ENCODE measurements around the gene RNF222. TPM values are rescaled to one million over a fixed set of nuclear protein-coding genes. Genes with fewer than 3 reads are reported as not detected.

The RNF222 gene
- total RNA-seq, 1 donor from 2014 or later: not detected

DNA sequence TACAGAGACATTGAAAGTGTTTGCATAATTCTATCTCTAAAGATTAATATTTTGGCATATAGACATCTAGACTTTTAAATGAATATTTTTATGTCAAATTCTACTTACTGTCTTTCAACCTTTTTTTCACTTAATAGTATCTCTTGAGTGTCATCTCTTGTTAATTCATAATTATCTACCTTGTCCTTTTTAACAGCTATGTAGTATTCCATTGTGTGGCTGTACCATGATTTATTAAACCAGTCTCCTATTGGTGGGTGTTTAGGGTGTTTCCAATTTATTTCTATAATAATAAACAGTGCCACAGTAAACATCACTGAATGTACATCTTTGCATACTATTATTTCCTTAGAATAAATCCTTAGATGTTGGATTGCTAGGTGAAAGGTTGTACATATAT lies 16.3 kb upstream of the RNF222 start:
- no peak overlapping the region for H3K9ac ChIP-seq (ENCODE audit: low read depth in 1 of 3, low read length in 3 of 3)
- peaks cover 0 to 3% (median 0%) of the 10 kb centered on the region in 3 donors for H3K27me3 ChIP-seq (ENCODE audit: control insufficient read depth in 3 of 3, insufficient read depth in 3 of 3, low read length in 3 of 3)
- H3K4me1 ChIP-seq (ENCODE audit: control insufficient read depth in 3 of 3, insufficient read depth in 3 of 3, low read length in 3 of 3): peaks cover 0 to 3% (median 2%) of the 10 kb centered on the region in 3 donors
- H3K4me3 ChIP-seq (ENCODE audit: low read length in 3 of 3): no peak overlapping the region
- H3K36me3 ChIP-seq (ENCODE audit: control insufficient read depth in 3 of 3, insufficient read depth in 3 of 3, low read length in 3 of 3): no peaks in the 10 kb centered on the region
- no peaks in the 10 kb centered on the region for H3K9me3 ChIP-seq (ENCODE audit: control insufficient read depth in 3 of 3, low read length in 3 of 3)
- H3K27ac ChIP-seq (ENCODE audit: low read depth, low read length): no peak overlapping the region

- H3K9me3 ChIP-seq (ENCODE audit: control insufficient read depth in 3 of 3, low read length in 3 of 3): no peaks in the 10 kb centered on the region
- H3K27ac ChIP-seq (ENCODE audit: low read depth, low read length): no peak overlapping the region
- H3K4me1 ChIP-seq (ENCODE audit: control insufficient read depth in 3 of 3, insufficient read depth in 3 of 3, low read length in 3 of 3): peaks cover 0 to 3% (median 2%) of the 10 kb centered on the region in 3 donors
- H3K36me3 ChIP-seq (ENCODE audit: control insufficient read depth in 3 of 3, insufficient read depth in 3 of 3, low read length in 3 of 3): no peaks in the 10 kb centered on the region
- peaks cover 0 to 3% (median 2%) of the 10 kb centered on the region in 3 donors for H3K27me3 ChIP-seq (ENCODE audit: control insufficient read depth in 3 of 3, insufficient read depth in 3 of 3, low read length in 3 of 3)
- H3K4me3 ChIP-seq (ENCODE audit: low read length in 3 of 3): no peak overlapping the region
- no peak overlapping the region for H3K9ac ChIP-seq (ENCODE audit: low read depth in 1 of 3, low read length in 3 of 3)
These were observed 15.7 kb upstream of the RNF222 start for GRCh38 chr17:8413328-8413727.

- no peak overlapping the region for H3K27ac ChIP-seq (ENCODE audit: low read depth, low read length)
- peaks cover 0 to 3% (median 0%) of the 10 kb centered on the region in 3 donors for H3K27me3 ChIP-seq (ENCODE audit: control insufficient read depth in 3 of 3, insufficient read depth in 3 of 3, low read length in 3 of 3)
- H3K4me1 ChIP-seq (ENCODE audit: control insufficient read depth in 3 of 3, insufficient read depth in 3 of 3, low read length in 3 of 3): peaks cover 0 to 3% (median 2%) of the 10 kb centered on the region in 3 donors
- H3K9ac ChIP-seq (ENCODE audit: low read depth in 1 of 3, low read length in 3 of 3): no peak overlapping the region
- H3K36me3 ChIP-seq (ENCODE audit: control insufficient read depth in 3 of 3, insufficient read depth in 3 of 3, low read length in 3 of 3): no peaks in the 10 kb centered on the region
- no peaks in the 10 kb centered on the region for H3K9me3 ChIP-seq (ENCODE audit: control insufficient read depth in 3 of 3, low read length in 3 of 3)
- H3K4me3 ChIP-seq (ENCODE audit: low read length in 3 of 3): no peak overlapping the region
These were observed 14.5 kb upstream of the RNF222 start for GRCh38 chr17:8412089-8412488.

GRCh38 chr17:8410883-8411238 lies 13.2 kb upstream of the RNF222 start:
- Histone ChIP-seq H3K4me3 (ENCODE audit: low read length in 3 of 3) (no peak overlapping the region), H3K36me3 (ENCODE audit: control insufficient read depth in 3 of 3, insufficient read depth in 3 of 3, low read length in 3 of 3) (no peaks in the 10 kb centered on the region), H3K4me1 (ENCODE audit: control insufficient read depth in 3 of 3, insufficient read depth in 3 of 3, low read length in 3 of 3) (peaks cover 0 to 3% (median 2%) of the 10 kb centered on the region in 3 donors), H3K9ac (ENCODE audit: low read depth in 1 of 3, low read length in 3 of 3) (no peak overlapping the region), H3K27ac (ENCODE audit: low read depth, low read length) (no peak overlapping the region), H3K9me3 (ENCODE audit: control insufficient read depth in 3 of 3, low read length in 3 of 3) (no peaks in the 10 kb centered on the region), H3K27me3 (ENCODE audit: control insufficient read depth in 3 of 3, insufficient read depth in 3 of 3, low read length in 3 of 3) (peaks cover 0 to 4% (median 0%) of the 10 kb centered on the region in 3 donors)

GRCh38 chr17:8409966-8410882 lies 12.6 kb upstream of the RNF222 start:
- Histone ChIP-seq H3K9ac (ENCODE audit: low read depth in 1 of 3, low read length in 3 of 3) (peak overlapping the region in 1 of 3 donors; percentile 17), H3K4me3 (ENCODE audit: low read length in 3 of 3) (peak overlapping the region in 1 of 3 donors; percentile 44), H3K9me3 (ENCODE audit: control insufficient read depth in 3 of 3, low read length in 3 of 3) (no peaks in the 10 kb centered on the region), H3K4me1 (ENCODE audit: control insufficient read depth in 3 of 3, insufficient read depth in 3 of 3, low read length in 3 of 3) (peaks cover 0 to 3% (median 2%) of the 10 kb centered on the region in 3 donors), H3K36me3 (ENCODE audit: control insufficient read depth in 3 of 3, insufficient read depth in 3 of 3, low read length in 3 of 3) (no peaks in the 10 kb centered on the region), H3K27me3 (ENCODE audit: control insufficient read depth in 3 of 3, insufficient read depth in 3 of 3, low read length in 3 of 3) (peaks cover 3 to 9% (median 5%) of the 10 kb centered on the region in 3 donors), H3K27ac (ENCODE audit: low read depth, low read length) (no peak overlapping the region)

- no peak overlapping the region for H3K27ac ChIP-seq (ENCODE audit: low read depth, low read length)
- peaks cover 3 to 12% (median 8%) of the 10 kb centered on the region in 3 donors for H3K27me3 ChIP-seq (ENCODE audit: control insufficient read depth in 3 of 3, insufficient read depth in 3 of 3, low read length in 3 of 3)
- H3K4me1 ChIP-seq (ENCODE audit: control insufficient read depth in 3 of 3, insufficient read depth in 3 of 3, low read length in 3 of 3): peaks cover 0 to 3% (median 2%) of the 10 kb centered on the region in 3 donors
- no peak overlapping the region for H3K4me3 ChIP-seq (ENCODE audit: low read length in 3 of 3)
- H3K36me3 ChIP-seq (ENCODE audit: control insufficient read depth in 3 of 3, insufficient read depth in 3 of 3, low read length in 3 of 3): no peaks in the 10 kb centered on the region
- no peaks in the 10 kb centered on the region for H3K9me3 ChIP-seq (ENCODE audit: control insufficient read depth in 3 of 3, low read length in 3 of 3)
- no peak overlapping the region for H3K9ac ChIP-seq (ENCODE audit: low read depth in 1 of 3, low read length in 3 of 3)
These were observed 10.7 kb upstream of the RNF222 start for GRCh38 chr17:8408371-8408770.

- Histone ChIP-seq H3K27ac (ENCODE audit: low read depth, low read length) (no peak overlapping the region), H3K36me3 (ENCODE audit: control insufficient read depth in 3 of 3, insufficient read depth in 3 of 3, low read length in 3 of 3) (no peaks in the 10 kb centered on the region), H3K9ac (ENCODE audit: low read depth in 1 of 3, low read length in 3 of 3) (no peak overlapping the region), H3K27me3 (ENCODE audit: control insufficient read depth in 3 of 3, insufficient read depth in 3 of 3, low read length in 3 of 3) (peaks cover 3 to 12% (median 8%) of the 10 kb centered on the region in 3 donors), H3K4me1 (ENCODE audit: control insufficient read depth in 3 of 3, insufficient read depth in 3 of 3, low read length in 3 of 3) (peaks cover 0 to 3% (median 2%) of the 10 kb centered on the region in 3 donors), H3K4me3 (ENCODE audit: low read length in 3 of 3) (no peak overlapping the region), H3K9me3 (ENCODE audit: control insufficient read depth in 3 of 3, low read length in 3 of 3) (no peaks in the 10 kb centered on the region)
These were observed 8.5 kb upstream of the RNF222 start for GRCh38 chr17:8406174-8406573.

DNA sequence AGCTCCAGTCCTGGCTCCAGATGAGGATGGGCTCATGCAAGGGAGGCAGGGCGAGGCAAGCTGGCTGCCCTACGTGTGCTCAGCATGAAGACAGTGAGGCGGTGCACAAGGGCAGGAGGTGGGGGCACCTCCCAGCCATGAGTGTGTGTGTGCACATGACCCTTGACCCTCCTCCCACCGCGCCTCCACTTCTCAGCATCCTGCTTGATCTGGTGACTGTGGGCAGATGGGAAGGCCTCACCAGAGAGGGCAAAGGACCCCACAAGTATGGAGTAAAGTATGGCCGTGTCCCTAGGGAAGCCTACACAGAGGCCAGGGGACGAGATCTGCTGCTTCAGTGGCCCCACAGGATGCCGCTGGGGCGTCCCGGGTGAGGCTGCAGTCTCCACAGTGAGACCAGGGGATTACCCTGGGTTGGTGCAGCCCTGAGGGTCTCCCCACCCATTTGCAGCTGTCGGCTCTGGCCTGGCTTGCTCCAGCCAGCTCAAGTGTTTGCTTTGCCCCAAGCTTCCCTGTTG lies 7.9 kb upstream of the RNF222 start:
- Histone ChIP-seq H3K4me3 (ENCODE audit: low read length in 3 of 3) (no peak overlapping the region), H3K36me3 (ENCODE audit: control insufficient read depth in 3 of 3, insufficient read depth in 3 of 3, low read length in 3 of 3) (no peaks in the 10 kb centered on the region), H3K27ac (ENCODE audit: low read depth, low read length) (no peak overlapping the region), H3K9ac (ENCODE audit: low read depth in 1 of 3, low read length in 3 of 3) (no peak overlapping the region), H3K4me1 (ENCODE audit: control insufficient read depth in 3 of 3, insufficient read depth in 3 of 3, low read length in 3 of 3) (peaks cover 0 to 3% (median 2%) of the 10 kb centered on the region in 3 donors), H3K27me3 (ENCODE audit: control insufficient read depth in 3 of 3, insufficient read depth in 3 of 3, low read length in 3 of 3) (peaks cover 6 to 13% (median 8%) of the 10 kb centered on the region in 3 donors), H3K9me3 (ENCODE audit: control insufficient read depth in 3 of 3, low read length in 3 of 3) (no peaks in the 10 kb centered on the region)

DNA sequence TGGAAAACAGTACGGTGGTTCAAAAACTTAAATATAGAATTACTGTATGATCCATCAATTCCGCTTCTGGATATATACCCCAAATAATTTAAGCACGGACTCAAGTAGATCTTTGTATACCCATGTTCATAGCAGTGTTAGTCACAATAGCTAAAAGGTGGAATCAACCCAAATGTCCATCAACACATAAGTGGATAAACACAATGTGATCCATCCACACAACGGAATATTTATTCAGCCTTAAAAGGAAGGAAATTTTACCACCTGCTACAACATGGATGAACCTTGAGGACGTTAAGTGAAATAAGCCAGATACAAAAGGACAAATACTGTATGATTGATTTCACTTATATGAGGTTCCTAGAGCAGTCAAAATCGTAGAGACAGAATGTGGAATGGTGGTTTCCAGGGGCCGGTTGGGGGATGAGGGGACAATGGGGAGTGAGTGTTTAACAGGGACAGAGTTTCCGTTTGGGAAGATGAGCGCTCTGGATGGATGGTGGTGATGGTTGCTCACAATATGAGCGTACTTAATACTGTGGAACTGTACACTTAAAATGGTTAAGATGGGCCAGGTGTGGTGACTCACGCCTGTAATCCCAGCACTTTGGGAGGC lies 5.4 kb upstream of the RNF222 start:
- no peak overlapping the region for H3K4me3 ChIP-seq (ENCODE audit: low read length in 3 of 3)
- H3K9ac ChIP-seq (ENCODE audit: low read depth in 1 of 3, low read length in 3 of 3): no peak overlapping the region
- H3K27me3 ChIP-seq (ENCODE audit: control insufficient read depth in 3 of 3, insufficient read depth in 3 of 3, low read length in 3 of 3): peaks cover 12 to 20% (median 13%) of the 10 kb centered on the region in 3 donors
- H3K27ac ChIP-seq (ENCODE audit: low read depth, low read length): no peak overlapping the region
- H3K36me3 ChIP-seq (ENCODE audit: control insufficient read depth in 3 of 3, insufficient read depth in 3 of 3, low read length in 3 of 3): no peaks in the 10 kb centered on the region
- no peaks in the 10 kb centered on the region for H3K4me1 ChIP-seq (ENCODE audit: control insufficient read depth in 3 of 3, insufficient read depth in 3 of 3, low read length in 3 of 3)
- no peaks in the 10 kb centered on the region for H3K9me3 ChIP-seq (ENCODE audit: control insufficient read depth in 3 of 3, low read length in 3 of 3)

DNA sequence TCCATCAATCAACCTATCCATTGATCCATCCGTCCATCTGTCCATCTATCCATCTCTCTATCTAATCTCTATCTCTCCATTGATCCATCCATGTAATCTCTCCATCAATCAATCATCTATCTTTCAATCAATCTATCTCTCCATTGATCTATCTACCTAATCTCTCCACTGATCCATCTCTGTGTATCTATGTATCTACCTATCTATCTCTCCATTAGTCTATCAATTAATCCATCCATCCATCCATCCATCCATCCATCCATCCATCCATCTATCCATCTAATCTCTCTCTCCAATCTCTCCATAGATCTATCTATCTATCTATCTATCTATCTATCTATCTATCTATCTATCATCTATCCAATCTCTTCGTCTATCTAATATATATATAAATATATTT lies 3.5 kb upstream of the RNF222 start:
- Histone ChIP-seq H3K27ac (ENCODE audit: low read depth, low read length) (no peak overlapping the region), H3K9me3 (ENCODE audit: control insufficient read depth in 3 of 3, low read length in 3 of 3) (no peaks in the 10 kb centered on the region), H3K36me3 (ENCODE audit: control insufficient read depth in 3 of 3, insufficient read depth in 3 of 3, low read length in 3 of 3) (no peaks in the 10 kb centered on the region), H3K4me3 (ENCODE audit: low read length in 3 of 3) (no peak overlapping the region), H3K27me3 (ENCODE audit: control insufficient read depth in 3 of 3, insufficient read depth in 3 of 3, low read length in 3 of 3) (peaks cover 27 to 38% (median 29%) of the 10 kb centered on the region in 3 donors), H3K4me1 (ENCODE audit: control insufficient read depth in 3 of 3, insufficient read depth in 3 of 3, low read length in 3 of 3) (no peaks in the 10 kb centered on the region), H3K9ac (ENCODE audit: low read depth in 1 of 3, low read length in 3 of 3) (no peak overlapping the region)

All from skeletal muscle tissue (tissue), 4 donors.